ENCODE results near the gene SFRP4. TPM values are rescaled to one million over a fixed set of nuclear protein-coding genes. Genes with fewer than 3 reads are reported as not detected.

SFRP4 gene
- total and polyA plus RNA-seq, 10 of the 15 experiments (the other 5 are each of a cell fraction or from before 2014, with no cell fraction given): 0.02 to 0.15 (median 0.14) TPM; not detected in 7

DNA sequence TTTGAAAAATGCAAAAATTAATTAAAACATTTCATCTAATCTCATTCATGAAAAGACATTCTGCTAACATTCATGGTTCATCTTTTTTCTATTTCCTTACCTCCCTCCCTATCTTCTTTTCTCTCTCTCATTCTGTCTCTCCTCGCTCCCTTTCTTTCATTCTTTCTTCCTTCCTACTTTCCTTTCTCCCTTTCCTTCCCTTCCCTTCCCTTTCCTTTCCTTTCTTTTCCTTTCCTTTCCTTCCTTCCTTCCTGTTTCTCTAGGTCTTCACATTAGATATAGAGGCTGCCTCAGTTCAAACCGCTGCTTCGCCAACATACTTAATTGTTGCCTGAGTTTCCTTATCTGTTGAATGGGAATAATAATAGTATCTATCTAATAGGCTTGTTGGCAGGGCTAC is 21.9 kb downstream of the SFRP4 start:
- Histone ChIP-seq H2AFZ (ENCODE audit: control insufficient read depth, low read depth, low read length) (no peak overlapping the region), H3K79me2 (ENCODE audit: control insufficient read depth, insufficient read depth, low read length) (no peaks in the 10 kb centered on the region), H3K27me3 (replicated peaks in 1 of 2; ENCODE audit: control insufficient read depth in 2 of 2, insufficient read depth in 2 of 2, low read length in 1 of 2) (no peaks in the 10 kb centered on the region), H3K4me3 (no peak overlapping the region), H3K9ac (ENCODE audit: control insufficient read depth, insufficient read depth, low read length) (no peak overlapping the region), H3K4me1 (ENCODE audit: control insufficient read depth, insufficient read depth, low read length) (no peaks in the 10 kb centered on the region), H3K27ac (ENCODE audit: control insufficient read depth, insufficient read depth) (no peak overlapping the region), H3K9me3 (replicated peaks; ENCODE audit: control insufficient read depth, insufficient read depth, low read length) (no peaks in the 10 kb centered on the region), H3K4me2 (ENCODE audit: control insufficient read depth, insufficient read depth) (no peak overlapping the region), H3K36me3 (ENCODE audit: control insufficient read depth in 2 of 2, insufficient read depth in 2 of 2, low read length in 1 of 2) (no peaks in the 10 kb centered on the region), H4K20me1 (ENCODE audit: control insufficient read depth, insufficient read depth) (no peaks in the 10 kb centered on the region)
- ATAC-seq (no peak), FAIRE-seq (no peak), DNase-seq (ENCODE audit: low read depth, low spot score) (no peak)
- TF ChIP-seq SPI1 (IDR thresholded peaks at IDR 0.05; ENCODE audit: borderline replicate concordance, insufficient read depth, low read depth, low read length) (no peak), DPF2 (IDR thresholded peaks at IDR 0.05) (no peak), ZZZ3 (IDR thresholded peaks at IDR 0.05; ENCODE audit: control insufficient read depth, insufficient read length, low read depth) (no peak), BMI1 (IDR thresholded peaks at IDR 0.05; ENCODE audit: borderline replicate concordance) (no peak), KAT2A (conservative IDR thresholded peaks at IDR 0.05; ENCODE audit: control insufficient read depth, low read depth, low read length) (no peak), EGR1 (IDR thresholded peaks at IDR 0.05; ENCODE audit: borderline replicate concordance in 1 of 2, low read depth in 2 of 2, low read length in 2 of 2) (no peak), ZNF622 (IDR thresholded peaks at IDR 0.05) (no peak), PML (IDR thresholded peaks at IDR 0.05; ENCODE audit: low read length) (no peak)
- TF ChIP-seq, protein P1, sequence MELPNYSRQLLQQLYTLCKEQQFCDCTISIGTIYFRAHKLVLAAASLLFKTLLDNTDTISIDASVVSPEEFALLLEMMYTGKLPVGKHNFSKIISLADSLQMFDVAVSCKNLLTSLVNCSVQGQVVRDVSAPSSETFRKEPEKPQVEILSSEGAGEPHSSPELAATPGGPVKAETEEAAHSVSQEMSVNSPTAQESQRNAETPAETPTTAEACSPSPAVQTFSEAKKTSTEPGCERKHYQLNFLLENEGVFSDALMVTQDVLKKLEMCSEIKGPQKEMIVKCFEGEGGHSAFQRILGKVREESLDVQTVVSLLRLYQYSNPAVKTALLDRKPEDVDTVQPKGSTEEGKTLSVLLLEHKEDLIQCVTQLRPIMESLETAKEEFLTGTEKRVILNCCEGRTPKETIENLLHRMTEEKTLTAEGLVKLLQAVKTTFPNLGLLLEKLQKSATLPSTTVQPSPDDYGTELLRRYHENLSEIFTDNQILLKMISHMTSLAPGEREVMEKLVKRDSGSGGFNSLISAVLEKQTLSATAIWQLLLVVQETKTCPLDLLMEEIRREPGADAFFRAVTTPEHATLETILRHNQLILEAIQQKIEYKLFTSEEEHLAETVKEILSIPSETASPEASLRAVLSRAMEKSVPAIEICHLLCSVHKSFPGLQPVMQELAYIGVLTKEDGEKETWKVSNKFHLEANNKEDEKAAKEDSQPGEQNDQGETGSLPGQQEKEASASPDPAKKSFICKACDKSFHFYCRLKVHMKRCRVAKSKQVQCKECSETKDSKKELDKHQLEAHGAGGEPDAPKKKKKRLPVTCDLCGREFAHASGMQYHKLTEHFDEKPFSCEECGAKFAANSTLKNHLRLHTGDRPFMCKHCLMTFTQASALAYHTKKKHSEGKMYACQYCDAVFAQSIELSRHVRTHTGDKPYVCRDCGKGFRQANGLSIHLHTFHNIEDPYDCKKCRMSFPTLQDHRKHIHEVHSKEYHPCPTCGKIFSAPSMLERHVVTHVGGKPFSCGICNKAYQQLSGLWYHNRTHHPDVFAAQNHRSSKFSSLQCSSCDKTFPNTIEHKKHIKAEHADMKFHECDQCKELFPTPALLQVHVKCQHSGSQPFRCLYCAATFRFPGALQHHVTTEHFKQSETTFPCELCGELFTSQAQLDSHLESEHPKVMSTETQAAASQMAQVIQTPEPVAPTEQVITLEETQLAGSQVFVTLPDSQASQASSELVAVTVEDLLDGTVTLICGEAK (IDR thresholded peaks at IDR 0.05; ENCODE audit: borderline replicate concordance): no peak
- 62% methylated on average over 3 of the region's 3 CpGs for WGBS (ENCODE audit: insufficient coverage, insufficient replicate concordance, low lambda C conversion rate, missing lambda C conversion rate)
- ChIA-PET RAD21 (ENCODE audit: unreplicated experiment) (no interaction called here), POLR2A (no interaction called here), CTCF (interaction anchor here (1.0 kb wide), 1 partner anchor 23 kb away, joined by 4 read pairs; no protein-coding TSS in a partner anchor), SMC1A (ENCODE audit: uncharacterized antibody, unreplicated experiment) (no interaction called here)
- intact Hi-C loops (cut with micrococcal nuclease; ENCODE audit: unreplicated experiment) (no loop called here), in situ Hi-C loops (cut with MboI) (no loop called here)
- no TSS peak for BruUV-seq (replicated peaks)

Measured in GM12878 (cell line).